ENCODE results near the gene DDX39A.

DDX39A gene

GRCh38 chr19:14434543-14435319 lies 15.6 kb upstream of the DDX39A start:
- no peak for DNase-seq (ENCODE audit: low spot score)

GRCh38 chr19:14433554-14434501 lies 14.7 kb upstream of the DDX39A start:
- peak; percentile 59 for DNase-seq (ENCODE audit: low spot score)

GRCh38 chr19:14432791-14433553 lies 13.8 kb upstream of the DDX39A start, which contains the start of gene PKN1:
Gene PKN1 (plus strand): TSS chr19:14433306. CDS start chr19:14433522, 216 bp downstream.
- peak; percentile 93 for DNase-seq (ENCODE audit: low spot score)

- no peak for DNase-seq (ENCODE audit: low spot score)
These were observed 11.6 kb upstream of the DDX39A start for GRCh38 chr19:14430712-14431111.

GRCh38 chr19:14428882-14429416 lies 9.8 kb upstream of the DDX39A start:
- DNase-seq (ENCODE audit: low spot score), result no peak

GRCh38 chr19:14427461-14427860 lies 8.3 kb upstream of the DDX39A start:
- no peak for DNase-seq (ENCODE audit: low spot score)

- DNase-seq (ENCODE audit: low spot score), result no peak
These were observed 6.6 kb upstream of the DDX39A start for GRCh38 chr19:14425696-14426138.

- DNase-seq (ENCODE audit: low spot score), result peak; percentile 96
These were observed 360 bp downstream of the DDX39A start for GRCh38 chr19:14418856-14419105.

GRCh38 chr19:14416817-14417231 lies 2.3 kb downstream of the DDX39A start:
- no peak for DNase-seq (ENCODE audit: low spot score)

- no peak for DNase-seq (ENCODE audit: low spot score)
These were observed 4.0 kb downstream of the DDX39A start for GRCh38 chr19:14414926-14415690.

- DNase-seq (ENCODE audit: low spot score), result no peak
These were observed 5.4 kb downstream of the DDX39A start for GRCh38 chr19:14413693-14414181.

- DNase-seq (ENCODE audit: low spot score), result no peak
These were observed 6.0 kb downstream of the DDX39A start for GRCh38 chr19:14412996-14413692.

- no peak for DNase-seq (ENCODE audit: low spot score)
These were observed 6.7 kb downstream of the DDX39A start for GRCh38 chr19:14412324-14412995.

GRCh38 chr19:14411938-14412245 lies 7.2 kb downstream of the DDX39A start:
- no peak for DNase-seq (ENCODE audit: low spot score)

- DNase-seq (ENCODE audit: low spot score), result no peak
These were observed 7.8 kb downstream of the DDX39A start for GRCh38 chr19:14411161-14411937.

- no peak for DNase-seq (ENCODE audit: low spot score)
These were observed 8.8 kb downstream of the DDX39A start for GRCh38 chr19:14410091-14411051.

- DNase-seq (ENCODE audit: low spot score), result no peak
These were observed 9.8 kb downstream of the DDX39A start for GRCh38 chr19:14409146-14410023.
